ENCODE measurements around the gene CIAO2A. TPM values are rescaled to one million over a fixed set of nuclear protein-coding genes. Genes with fewer than 3 reads are reported as not detected.

CIAO2A gene
- total and polyA plus RNA-seq, 12 donors: 49.2 to 209 (median 118) TPM

GRCh38 chr15:64092864-64093626, 593 bp downstream of the CIAO2A start:
- intact Hi-C loops (cut with DNase I): no loop called here
- Histone ChIP-seq H3K4me1 (replicated peaks in 1 of 2) (peaks cover 37 to 67% of the 10 kb centered on the region in 2 donors), H3K4me3 (peak overlapping the region; percentile 36 to 75 (median 72)), H3K36me3 (replicated peaks in 1 of 2) (peaks cover 0 to 11% of the 10 kb centered on the region in 2 donors), H3K27me3 (no peaks in the 10 kb centered on the region), H3K27ac (peak overlapping the region; percentile 65 to 97 (median 72)), H3K9me3 (replicated peaks in 1 of 3) (no peaks in the 10 kb centered on the region)
- peak; percentile 70 to 86 (median 84) for DNase-seq
- WGBS, 4 donors: 3 to 6% (median 3%) methylated on average over 17 to 22 of the region's 22 CpGs
- TF ChIP-seq CTCF (IDR thresholded peaks at IDR 0.05) (peak in 3 of 6 experiments; percentile 20 to 33 (median 22)), POLR2A (IDR thresholded peaks at IDR 0.05) (peak in 1 of 2 donors; percentile 22)

DNA sequence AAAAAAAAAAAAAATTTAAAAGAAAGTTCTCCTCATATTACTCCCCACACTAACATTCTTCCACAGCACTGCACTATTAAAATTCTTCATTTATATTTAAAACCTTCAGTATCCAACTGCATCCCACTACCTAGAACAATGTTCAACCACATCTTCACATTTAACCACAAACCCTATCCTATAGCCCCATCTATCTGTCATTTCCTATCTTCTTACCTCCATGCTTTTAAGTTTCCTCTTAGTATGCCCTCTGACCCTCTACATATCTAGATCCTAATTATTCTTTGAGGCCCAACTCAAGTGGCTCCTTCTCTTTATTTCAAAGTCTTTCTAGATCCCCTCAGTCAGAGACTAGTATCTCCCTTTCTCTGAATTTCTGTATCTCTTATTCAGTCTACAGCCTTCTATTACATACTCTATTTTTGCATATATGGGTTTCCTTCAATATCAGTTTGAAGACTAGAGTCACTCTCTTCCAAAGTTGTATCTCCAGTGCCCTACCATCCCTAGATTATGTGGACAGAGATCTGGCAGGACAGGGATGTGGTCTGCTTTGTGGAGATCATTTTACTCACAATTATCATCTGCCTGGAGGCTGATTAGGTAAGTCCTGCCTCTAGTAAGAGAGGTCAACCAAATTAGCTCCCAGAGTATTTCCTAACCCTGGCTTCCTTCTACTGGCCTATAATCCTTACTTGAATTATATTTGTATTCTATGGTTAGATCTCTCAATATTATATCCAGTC, 1.4 kb downstream of the CIAO2A start:
- DNase-seq: no peak
- H3K27ac ChIP-seq: peak overlapping the region in 4 of 5 donors; percentile 65 to 97 (median 82)
- no peaks in the 10 kb centered on the region for H3K9me3 ChIP-seq (replicated peaks in 1 of 3)
- peak overlapping the region in 1 of 4 donors; percentile 70 for H3K4me3 ChIP-seq
- peaks cover 0 to 19% of the 10 kb centered on the region in 2 donors for H3K36me3 ChIP-seq (replicated peaks in 1 of 2)
- H3K27me3 ChIP-seq: no peaks in the 10 kb centered on the region
- TF ChIP-seq CTCF (IDR thresholded peaks at IDR 0.05) (peak in 1 of 6 experiments; percentile 6), POLR2A (IDR thresholded peaks at IDR 0.05) (no peak)
- intact Hi-C loops (cut with DNase I): no loop called here
- H3K4me1 ChIP-seq (replicated peaks in 1 of 2): peaks cover 29 to 59% of the 10 kb centered on the region in 2 donors

GRCh38 chr15:64090527-64090926, 3.1 kb downstream of the CIAO2A start:
- no peaks in the 10 kb centered on the region for H3K9me3 ChIP-seq (replicated peaks in 1 of 3)
- H3K4me3 ChIP-seq: no peak overlapping the region
- peak overlapping the region; percentile 0 to 51 (median 9) for H3K27ac ChIP-seq
- no peak for DNase-seq
- H3K27me3 ChIP-seq: no peaks in the 10 kb centered on the region
- H3K4me1 ChIP-seq (replicated peaks in 1 of 2): peaks cover 25 to 53% of the 10 kb centered on the region in 2 donors
- peaks cover 0 to 23% of the 10 kb centered on the region in 2 donors for H3K36me3 ChIP-seq (replicated peaks in 1 of 2)
- 56 to 91% (median 64%) methylated on average over 3 of the region's 3 CpGs for WGBS, 4 donors
- intact Hi-C loops (cut with DNase I): no loop called here
- TF ChIP-seq CTCF (IDR thresholded peaks at IDR 0.05) (no peak), POLR2A (IDR thresholded peaks at IDR 0.05) (no peak)

GRCh38 chr15:64089543-64090280, 3.9 kb downstream of the CIAO2A start:
- H3K4me3 ChIP-seq: no peak overlapping the region
- no peaks in the 10 kb centered on the region for H3K9me3 ChIP-seq (replicated peaks in 1 of 3)
- no peaks in the 10 kb centered on the region for H3K27me3 ChIP-seq
- DNase-seq: no peak
- intact Hi-C loops (cut with DNase I): loop anchor here in 1 of 2 donors (10.0 kb wide), 1 partner anchor 55 kb away; no protein-coding TSS in a partner anchor
- peaks cover 0 to 29% of the 10 kb centered on the region in 2 donors for H3K36me3 ChIP-seq (replicated peaks in 1 of 2)
- peaks cover 20 to 49% of the 10 kb centered on the region in 2 donors for H3K4me1 ChIP-seq (replicated peaks in 1 of 2)
- peak overlapping the region; percentile 9 to 63 (median 48) for H3K27ac ChIP-seq
- no peak for TF ChIP-seq POLR2A (IDR thresholded peaks at IDR 0.05)
- TF ChIP-seq CTCF (IDR thresholded peaks at IDR 0.05): no peak
- WGBS, 4 donors: 76 to 90% (median 83%) methylated on average over 12 of the region's 12 CpGs
